ENCODE measurements around the gene ABHD5. TPM values are rescaled to one million over a fixed set of nuclear protein-coding genes. Genes with fewer than 3 reads are reported as not detected.
A peak's percentile ranks its signal among the peaks of the same experiment; 100 is the strongest.

Gene ABHD5
- total RNA-seq, 1 experiment from 2014 or later, result 29.5 TPM

GRCh38 chr3:43764471-43764870, 73.7 kb downstream of the ABHD5 start:
- intact Hi-C loops (cut with micrococcal nuclease), result no loop called here

GRCh38 chr3:43765521-43765971, 74.8 kb downstream of the ABHD5 start:
- Histone ChIP-seq H3K27me3 (ENCODE audit: low read length) (no peaks in the 10 kb centered on the region), H3K36me3 (ENCODE audit: low read depth, low read length) (no peaks in the 10 kb centered on the region), H3K4me2 (ENCODE audit: low read length) (no peak overlapping the region), H3F3A (ENCODE audit: low read length, unreplicated experiment) (no peaks in the 10 kb centered on the region), H3K9me2 (replicated peaks; ENCODE audit: low read length) (no peaks in the 10 kb centered on the region), H3K4me1 (ENCODE audit: insufficient read depth, low read length) (peaks cover 53% of the 10 kb centered on the region), H3K9me3 (ENCODE audit: low read length) (no peaks in the 10 kb centered on the region), H2AFZ (ENCODE audit: low read length) (no peak overlapping the region), H4K20me1 (ENCODE audit: low read length) (no peaks in the 10 kb centered on the region), H3K27ac (ENCODE audit: low read length) (no peak overlapping the region), H3K4me3 (ENCODE audit: low read length) (no peak overlapping the region), H3K79me2 (ENCODE audit: low read length) (no peaks in the 10 kb centered on the region), H3K9ac (ENCODE audit: low read length) (no peak overlapping the region)
- ChIA-PET CTCF (no interaction called here), POLR2A (ENCODE audit: unreplicated experiment) (no interaction called here)
- intact Hi-C loops (cut with micrococcal nuclease), result loop anchor here (5.0 kb wide), 2 partner anchors 73 to 302 kb away; partner anchors contain the start of gene ABHD5
- BruUV-seq (replicated peaks), result no TSS peak
- DNase-seq, result peak; percentile 47
- no peak for ATAC-seq
- TF ChIP-seq EZH2 (IDR thresholded peaks at IDR 0.05; ENCODE audit: low read length, unreplicated experiment), result no peak
- no peak for TF ChIP-seq CTCF (conservative IDR thresholded peaks at IDR 0.05; ENCODE audit: low read depth, low read length)
- TF ChIP-seq EZH2phosphoT487 (IDR thresholded peaks at IDR 0.05; ENCODE audit: borderline replicate concordance, low read length), result no peak

More at GRCh38 chr3:43764471-43764870, 73.7 kb downstream of the ABHD5 start:
- no peaks in the 10 kb centered on the region for H4K20me1 ChIP-seq (ENCODE audit: low read length)
- no peak for TF ChIP-seq EZH2phosphoT487 (IDR thresholded peaks at IDR 0.05; ENCODE audit: borderline replicate concordance, low read length)
- TF ChIP-seq CTCF (conservative IDR thresholded peaks at IDR 0.05; ENCODE audit: low read depth, low read length), result no peak
- no peak for TF ChIP-seq EZH2 (IDR thresholded peaks at IDR 0.05; ENCODE audit: low read length, unreplicated experiment)
- H2AFZ ChIP-seq (ENCODE audit: low read length), result no peak overlapping the region
- ATAC-seq (no peak), DNase-seq (no peak)
- H3K36me3 ChIP-seq (ENCODE audit: low read depth, low read length), result no peaks in the 10 kb centered on the region
- no peaks in the 10 kb centered on the region for H3K9me2 ChIP-seq (replicated peaks; ENCODE audit: low read length)
- ChIA-PET POLR2A (ENCODE audit: unreplicated experiment) (no interaction called here), CTCF (no interaction called here)
- H3K4me1 ChIP-seq (ENCODE audit: insufficient read depth, low read length), result peaks cover 53% of the 10 kb centered on the region
- no peaks in the 10 kb centered on the region for H3K9me3 ChIP-seq (ENCODE audit: low read length)
- H3K79me2 ChIP-seq (ENCODE audit: low read length), result no peaks in the 10 kb centered on the region
- no peak overlapping the region for H3K9ac ChIP-seq (ENCODE audit: low read length)
- H3K27ac ChIP-seq (ENCODE audit: low read length), result no peak overlapping the region
- BruUV-seq (replicated peaks), result no TSS peak
- no peak overlapping the region for H3K4me3 ChIP-seq (ENCODE audit: low read length)
- no peak overlapping the region for H3K4me2 ChIP-seq (ENCODE audit: low read length)
- H3K27me3 ChIP-seq (ENCODE audit: low read length), result no peaks in the 10 kb centered on the region
- H3F3A ChIP-seq (ENCODE audit: low read length, unreplicated experiment), result no peaks in the 10 kb centered on the region

- Histone ChIP-seq H3K36me3 (ENCODE audit: low read depth, low read length) (no peaks in the 10 kb centered on the region), H3K9ac (ENCODE audit: low read length) (no peak overlapping the region), H4K20me1 (ENCODE audit: low read length) (no peaks in the 10 kb centered on the region), H3F3A (ENCODE audit: low read length, unreplicated experiment) (no peaks in the 10 kb centered on the region), H2AFZ (ENCODE audit: low read length) (no peak overlapping the region), H3K4me1 (ENCODE audit: insufficient read depth, low read length) (peaks cover 58% of the 10 kb centered on the region), H3K9me2 (replicated peaks; ENCODE audit: low read length) (no peaks in the 10 kb centered on the region), H3K9me3 (ENCODE audit: low read length) (no peaks in the 10 kb centered on the region), H3K4me3 (ENCODE audit: low read length) (no peak overlapping the region), H3K27ac (ENCODE audit: low read length) (peak overlapping the region; percentile 42), H3K79me2 (ENCODE audit: low read length) (no peaks in the 10 kb centered on the region), H3K27me3 (ENCODE audit: low read length) (no peaks in the 10 kb centered on the region), H3K4me2 (ENCODE audit: low read length) (peak overlapping the region; percentile 32)
- ATAC-seq (peak; percentile 42), DNase-seq (peak; percentile 90)
- ChIA-PET CTCF (interaction anchor here (1.1 to 1.3 kb wide), 2 partner anchors 59 to 145 kb away, joined by 3 to 9 read pairs; partner anchors contain the start of gene ANO10), POLR2A (ENCODE audit: unreplicated experiment) (interaction anchor here (0.5 to 1.4 kb wide), 3 partner anchors 100 to 120 kb away, joined by 3 to 24 read pairs (median 21); no protein-coding TSS in a partner anchor)
- BruUV-seq (replicated peaks), result no TSS peak
- TF ChIP-seq CTCF (conservative IDR thresholded peaks at IDR 0.05; ENCODE audit: low read depth, low read length), result peak; percentile 46; the same call in 1 of the 2 replicates
- no peak for TF ChIP-seq EZH2phosphoT487 (IDR thresholded peaks at IDR 0.05; ENCODE audit: borderline replicate concordance, low read length)
- intact Hi-C loops (cut with micrococcal nuclease), result loop anchor here (2.0 to 5.0 kb wide), 4 partner anchors 75 to 300 kb away; partner anchors contain the start of gene ABHD5
Measured at GRCh38 chr3:43766672-43767465, 76.1 kb downstream of the ABHD5 start.
